Measurements from ENCODE around the gene PNMA6E.

The PNMA6E gene

DNA sequence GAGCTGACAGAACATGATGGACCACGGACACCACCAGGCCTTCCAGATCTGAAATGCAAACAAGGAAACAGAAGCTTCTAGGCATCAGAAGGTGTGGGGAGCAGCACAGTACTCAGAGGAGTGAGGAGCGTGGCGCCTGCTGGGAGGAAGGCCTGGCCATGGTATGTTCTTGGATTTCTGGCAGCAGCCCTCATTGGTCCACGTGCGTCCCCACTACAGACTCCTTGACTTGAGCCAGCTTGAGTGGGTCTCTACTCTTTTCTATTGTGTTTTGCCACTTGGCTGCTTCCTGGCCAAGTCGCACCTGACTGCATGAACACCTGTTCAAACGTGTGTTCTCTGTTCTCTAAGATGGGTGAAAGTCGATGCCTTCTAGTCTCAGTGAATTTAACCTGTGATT lies 49.2 kb downstream of the PNMA6E start:
- in situ Hi-C loops (cut with MboI; ENCODE audit: low sequenced_read_pairs, unreplicated experiment) = no loop called here
- DNase-seq (ENCODE audit: low spot score) = no peak
- TF ChIP-seq, protein P1, sequence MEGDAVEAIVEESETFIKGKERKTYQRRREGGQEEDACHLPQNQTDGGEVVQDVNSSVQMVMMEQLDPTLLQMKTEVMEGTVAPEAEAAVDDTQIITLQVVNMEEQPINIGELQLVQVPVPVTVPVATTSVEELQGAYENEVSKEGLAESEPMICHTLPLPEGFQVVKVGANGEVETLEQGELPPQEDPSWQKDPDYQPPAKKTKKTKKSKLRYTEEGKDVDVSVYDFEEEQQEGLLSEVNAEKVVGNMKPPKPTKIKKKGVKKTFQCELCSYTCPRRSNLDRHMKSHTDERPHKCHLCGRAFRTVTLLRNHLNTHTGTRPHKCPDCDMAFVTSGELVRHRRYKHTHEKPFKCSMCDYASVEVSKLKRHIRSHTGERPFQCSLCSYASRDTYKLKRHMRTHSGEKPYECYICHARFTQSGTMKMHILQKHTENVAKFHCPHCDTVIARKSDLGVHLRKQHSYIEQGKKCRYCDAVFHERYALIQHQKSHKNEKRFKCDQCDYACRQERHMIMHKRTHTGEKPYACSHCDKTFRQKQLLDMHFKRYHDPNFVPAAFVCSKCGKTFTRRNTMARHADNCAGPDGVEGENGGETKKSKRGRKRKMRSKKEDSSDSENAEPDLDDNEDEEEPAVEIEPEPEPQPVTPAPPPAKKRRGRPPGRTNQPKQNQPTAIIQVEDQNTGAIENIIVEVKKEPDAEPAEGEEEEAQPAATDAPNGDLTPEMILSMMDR (IDR thresholded peaks at IDR 0.05; ENCODE audit: borderline replicate concordance, control extremely low read depth, extremely low read depth, insufficient read depth, missing control alignments) = no peak

DNA sequence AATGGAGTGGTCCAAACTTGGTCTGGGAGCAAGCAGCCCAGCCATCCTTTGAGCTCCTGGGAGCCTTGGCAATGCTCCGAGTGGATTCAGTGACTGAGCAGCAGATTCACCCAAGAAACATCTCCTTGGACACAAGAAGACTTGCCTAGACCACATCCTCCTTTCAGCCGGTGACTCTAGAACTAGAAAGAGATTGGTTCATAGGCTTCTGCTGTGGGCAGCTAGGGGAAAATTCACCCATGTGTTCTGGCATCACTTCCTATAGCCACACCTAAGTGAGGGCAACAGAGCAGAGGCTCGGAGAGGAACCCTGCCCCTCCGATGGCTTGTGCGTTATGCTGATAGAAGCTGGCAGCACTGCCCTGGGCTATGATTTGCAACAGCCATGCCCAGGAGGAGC lies 51.2 kb downstream of the PNMA6E start:
- TF ChIP-seq, protein P1 (IDR thresholded peaks at IDR 0.05; ENCODE audit: borderline replicate concordance, control extremely low read depth, extremely low read depth, insufficient read depth, missing control alignments) = no peak
- DNase-seq (ENCODE audit: low spot score) = no peak
- in situ Hi-C loops (cut with MboI; ENCODE audit: low sequenced_read_pairs, unreplicated experiment) = no loop called here

DNA sequence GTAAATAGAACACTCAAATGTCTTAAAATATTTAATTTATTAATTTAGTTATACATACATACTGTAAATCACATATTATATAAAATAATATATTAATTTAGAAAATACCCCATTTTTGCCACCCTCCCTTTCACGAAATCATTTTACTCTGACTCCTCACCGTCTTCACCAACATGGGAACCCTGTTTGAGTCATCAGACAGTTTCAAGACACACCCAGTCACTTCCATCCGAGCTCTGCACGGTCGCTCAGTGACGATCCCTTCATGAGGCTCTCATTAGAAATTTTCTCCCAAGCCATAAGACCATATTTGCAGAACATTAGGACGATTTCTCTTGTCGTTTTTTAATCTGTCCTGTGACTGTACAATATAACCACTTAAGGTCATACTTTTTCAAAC lies 52.7 kb downstream of the PNMA6E start:
- no peak for DNase-seq (ENCODE audit: low spot score)
- TF ChIP-seq, protein P1 (IDR thresholded peaks at IDR 0.05; ENCODE audit: borderline replicate concordance, control extremely low read depth, extremely low read depth, insufficient read depth, missing control alignments) = no peak
- in situ Hi-C loops (cut with MboI; ENCODE audit: low sequenced_read_pairs, unreplicated experiment) = no loop called here

DNA sequence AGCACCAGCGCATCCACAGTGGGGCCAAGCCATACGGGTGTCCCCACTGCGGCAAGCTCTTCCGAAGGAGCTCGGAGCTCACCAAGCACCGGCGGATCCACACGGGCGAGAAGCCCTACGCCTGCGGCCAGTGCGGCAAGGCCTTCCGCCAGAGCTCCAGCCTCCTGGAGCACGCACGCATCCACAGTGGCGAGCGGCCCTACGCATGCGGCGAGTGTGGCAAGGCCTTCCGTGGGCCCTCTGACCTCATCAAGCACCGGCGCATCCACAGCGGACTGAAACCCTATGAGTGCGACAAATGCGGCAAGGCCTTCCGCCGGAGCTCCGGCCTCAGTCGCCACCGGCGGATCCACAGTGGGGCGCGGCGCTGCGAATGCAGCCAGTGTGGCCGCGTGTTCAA lies 53.6 kb downstream of the PNMA6E start:
- DNase-seq (ENCODE audit: low spot score) = no peak
- TF ChIP-seq, protein P1 (IDR thresholded peaks at IDR 0.05; ENCODE audit: borderline replicate concordance, control extremely low read depth, extremely low read depth, insufficient read depth, missing control alignments) = no peak
- in situ Hi-C loops (cut with MboI; ENCODE audit: low sequenced_read_pairs, unreplicated experiment) = no loop called here

Data from GM13976 (cell line).